Stimulated activated CD4-positive, alpha-beta T cell treated with anti-CD3 and anti-CD28 coated beads, Interleukin-1b, Interleukin-23, amount 100 ng/mL, for 24 hours (primary cell): ENCODE measurements around the gene MECP2.

ENCODE experiments used
- DNase-seq, 4 experiments: peaks; one replicate each; pipeline ENCODE4 v3.0.0-alpha.2; 2020; ENCODE audit warnings: low read depth in 4 of 4, low spot score in 1 of 4

MECP2 gene

DNA sequence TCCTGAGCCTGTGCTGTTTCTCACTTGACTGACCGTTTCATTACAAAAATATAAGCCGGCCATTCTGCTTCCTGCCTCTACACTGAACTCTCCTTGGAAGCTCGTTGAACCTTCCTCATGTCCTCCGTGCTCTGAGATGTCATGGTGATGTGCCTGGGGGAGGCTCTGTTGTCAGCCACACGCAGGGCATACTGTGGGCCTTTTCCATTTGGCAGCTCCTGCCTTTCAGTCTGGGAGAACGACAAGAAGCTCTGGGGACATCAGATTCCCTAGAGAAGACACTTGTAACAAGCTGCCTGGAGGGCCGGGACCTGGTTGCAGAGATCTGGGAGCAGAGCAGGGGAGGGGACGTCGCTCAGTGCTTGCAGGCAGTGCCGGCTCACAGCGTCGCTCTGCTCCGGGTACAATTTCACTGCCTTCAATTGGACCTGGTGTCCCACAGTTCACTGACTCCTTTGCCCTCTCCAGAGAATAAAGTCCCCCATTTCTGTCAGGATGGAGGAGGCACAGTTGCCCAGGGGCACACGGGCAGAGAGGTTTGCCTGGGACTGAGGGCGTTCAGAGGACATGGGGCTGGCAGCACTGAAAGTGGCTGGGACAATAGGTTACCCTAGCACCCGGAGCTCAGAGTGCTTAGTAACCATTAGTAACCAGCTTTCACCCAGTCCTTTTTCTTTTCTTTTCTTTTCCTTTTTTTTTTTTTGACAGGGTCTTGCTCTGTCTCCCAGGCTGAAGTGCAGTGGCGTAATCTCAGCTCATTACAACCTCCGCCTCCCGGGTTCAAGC lies 19.1 kb upstream of the MECP2 start:
- DNase-seq, result no peak

DNA sequence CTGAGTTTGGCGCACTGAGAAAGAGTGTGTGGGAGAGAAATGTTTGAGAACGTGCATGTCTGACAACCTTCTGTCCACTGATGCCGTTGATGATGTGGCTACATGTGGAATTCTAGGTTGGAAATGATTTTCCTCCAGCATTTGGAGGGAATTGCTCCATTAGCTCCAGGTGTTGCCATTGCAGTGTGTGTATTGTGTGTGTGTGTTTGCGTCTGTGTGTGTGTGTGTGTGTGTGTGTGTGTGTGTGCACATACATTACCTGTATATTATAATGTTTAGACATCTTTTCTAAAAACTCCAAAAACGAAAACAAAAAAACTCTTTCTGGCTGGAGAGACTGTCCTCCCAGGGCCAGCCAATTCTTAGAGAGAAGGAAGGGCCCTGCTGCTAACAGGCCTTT lies 18.2 kb upstream of the MECP2 start:
- no peak for DNase-seq

DNA sequence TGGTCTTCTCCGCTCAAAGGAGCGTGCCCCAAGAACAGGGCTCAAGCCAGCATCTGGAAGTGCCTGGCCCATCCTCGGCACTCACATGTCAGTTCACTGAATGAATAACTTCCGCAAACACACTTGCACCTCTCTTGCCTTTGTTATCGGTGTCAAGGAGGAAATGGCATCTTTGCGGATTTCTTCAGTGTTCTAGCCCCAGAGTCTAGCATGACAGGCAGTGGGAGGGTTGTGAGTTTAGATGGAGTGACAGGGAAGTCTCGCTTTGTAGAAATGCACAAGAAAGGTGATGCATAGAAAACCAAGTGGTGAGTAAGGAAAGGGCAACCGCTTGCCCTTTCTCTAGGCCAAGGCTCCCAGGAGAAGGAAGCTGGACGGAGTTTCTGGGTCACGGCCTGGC lies 17.6 kb upstream of the MECP2 start:
- DNase-seq, result no peak

DNA sequence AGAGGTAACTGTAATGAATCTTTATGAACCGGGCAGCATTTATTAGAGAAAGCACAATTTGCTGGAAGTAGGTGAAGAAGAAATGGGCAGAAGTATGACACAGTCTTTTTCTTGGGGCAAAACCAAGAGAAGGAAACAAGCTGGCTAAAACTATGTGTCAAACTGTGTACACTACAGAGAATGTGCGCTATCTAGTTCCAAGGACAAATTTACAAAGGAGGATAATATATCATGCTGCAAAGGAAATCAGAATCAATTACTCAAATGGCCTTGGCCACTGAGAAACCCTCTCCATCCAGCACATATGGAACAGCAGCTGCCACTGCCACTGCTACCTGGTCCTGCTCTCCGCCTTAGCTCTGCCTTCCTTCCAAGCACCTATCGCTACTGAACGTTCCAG lies 17.1 kb upstream of the MECP2 start:
- no peak for DNase-seq

DNA sequence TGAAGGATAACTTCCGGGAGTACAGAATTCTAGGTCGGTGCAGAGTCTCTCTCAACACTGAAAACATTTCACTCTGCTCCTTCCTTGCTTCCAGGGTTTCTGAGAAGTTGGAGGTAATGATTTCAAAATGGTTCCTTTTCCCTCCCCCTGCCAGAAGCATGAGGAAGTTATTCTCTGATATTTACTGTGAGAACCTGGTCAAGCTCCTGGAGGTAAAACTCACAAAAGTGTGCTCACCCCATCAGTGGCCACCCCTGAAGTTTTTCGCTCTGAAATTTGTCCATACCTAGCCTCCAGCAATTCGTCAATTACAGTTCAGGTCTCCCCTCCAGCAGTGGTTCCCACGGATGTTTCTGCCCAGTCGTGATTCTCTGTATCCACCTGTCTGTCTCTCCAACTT lies 16.2 kb upstream of the MECP2 start:
- DNase-seq, result no peak

DNA sequence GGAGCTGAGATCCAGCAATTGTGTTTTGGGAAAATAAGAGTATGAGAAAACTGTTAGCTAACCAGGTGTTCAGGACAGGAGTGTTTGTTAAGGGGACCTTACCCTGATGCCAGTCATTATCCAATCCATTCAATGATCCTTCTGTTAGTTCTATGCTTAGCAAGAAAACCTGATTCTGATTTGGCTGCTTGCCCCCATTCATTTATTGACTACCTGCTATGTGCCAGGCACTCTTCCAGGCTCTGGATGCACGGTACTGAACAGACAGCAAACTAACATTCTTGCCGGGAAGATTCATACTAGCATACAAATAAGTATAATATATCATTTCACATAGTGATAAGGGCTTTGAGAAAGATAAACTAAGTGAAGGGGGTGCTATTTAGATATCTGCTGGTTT lies 1.0 kb upstream of the MECP2 start:
- DNase-seq, result no peak

DNA sequence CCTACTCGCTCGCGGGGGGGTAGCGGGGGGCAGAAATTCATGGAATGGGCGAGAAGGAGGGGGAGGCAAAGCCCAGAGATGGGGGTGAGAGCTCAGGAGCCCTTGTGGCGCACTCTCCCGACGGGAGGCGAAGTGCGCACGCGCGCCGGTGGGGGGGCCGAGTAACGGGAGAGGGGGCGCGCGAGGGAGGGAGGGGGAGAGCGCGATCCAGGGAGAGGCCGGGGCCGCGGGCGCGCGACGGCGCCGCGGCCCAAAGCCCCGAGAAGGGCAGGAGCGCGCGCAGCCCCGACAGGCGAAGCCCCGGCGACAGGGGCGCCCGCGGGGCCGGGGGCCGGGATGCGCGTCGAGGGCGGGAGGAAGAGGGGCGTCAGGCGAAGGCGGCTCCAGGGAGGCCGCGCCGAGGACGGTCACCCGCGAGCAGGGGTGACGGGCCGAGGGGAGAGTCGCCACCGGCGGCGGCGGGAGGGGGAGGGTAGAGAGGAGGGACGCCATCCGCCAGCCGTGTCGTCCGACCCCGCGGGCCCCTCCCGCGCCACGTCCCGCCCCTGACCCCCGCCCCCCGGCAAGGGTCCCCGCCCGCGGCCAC lies 421 bp downstream of the MECP2 start:
- DNase-seq, result peak; percentile 23 to 55 (median 40)

DNA sequence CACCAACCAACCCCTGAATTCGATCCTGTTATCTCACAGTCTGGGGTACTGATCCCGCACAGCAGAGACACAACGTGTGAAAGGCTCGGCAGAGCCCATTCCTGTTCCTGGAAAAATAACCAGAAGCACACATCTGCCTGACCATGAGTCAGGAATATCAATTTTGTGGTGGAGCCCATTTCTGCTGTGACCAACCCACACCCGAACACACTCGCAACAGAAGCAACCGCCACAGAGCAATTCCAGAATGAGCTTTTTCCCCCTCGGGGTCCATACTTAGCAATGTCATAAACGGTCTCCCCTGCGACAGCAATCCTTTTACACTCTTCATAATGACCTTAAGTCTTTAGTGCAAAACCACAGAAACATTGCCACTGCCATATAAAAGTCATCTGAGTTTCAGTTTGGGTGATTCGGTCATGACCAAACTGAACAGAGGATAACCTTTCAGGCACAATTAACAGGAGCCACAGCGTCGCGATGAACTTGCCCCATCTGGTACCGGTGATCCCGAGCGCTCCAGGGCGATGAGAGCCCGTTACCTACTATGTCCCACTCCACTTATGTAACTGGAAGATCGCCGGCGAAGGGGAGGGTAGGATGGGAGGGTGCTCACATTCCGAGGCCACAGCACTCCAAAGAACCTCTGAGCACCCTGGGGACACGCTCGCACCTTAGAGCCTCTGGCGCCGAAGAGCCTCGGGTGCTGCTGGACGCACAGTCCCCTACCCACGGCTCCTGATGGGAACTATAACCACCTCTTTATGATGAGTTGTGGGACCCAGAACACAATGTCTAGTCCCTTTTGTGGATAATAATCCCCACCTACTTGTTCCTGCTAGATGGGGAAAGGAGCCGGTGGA lies 1.1 kb downstream of the MECP2 start:
- DNase-seq, result no peak

DNA sequence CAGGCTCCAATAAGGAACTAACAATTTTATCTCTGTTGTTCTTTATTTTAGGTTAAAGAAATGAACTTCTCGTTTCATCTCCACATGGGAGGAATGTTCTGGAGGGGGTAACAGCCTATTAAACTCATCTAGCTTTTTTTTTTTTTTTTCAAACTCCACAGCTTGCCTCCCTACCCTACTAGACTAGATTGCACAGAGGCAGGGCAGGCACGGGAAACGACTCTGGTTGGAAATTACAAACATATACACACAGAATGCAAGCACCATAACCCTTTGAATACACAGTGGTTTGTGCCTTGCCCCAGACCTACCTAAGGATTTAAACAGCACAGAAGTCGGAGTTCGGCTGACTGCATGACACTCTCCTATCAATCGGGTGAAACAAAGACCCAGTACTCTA lies 2.7 kb downstream of the MECP2 start:
- DNase-seq, result no peak

DNA sequence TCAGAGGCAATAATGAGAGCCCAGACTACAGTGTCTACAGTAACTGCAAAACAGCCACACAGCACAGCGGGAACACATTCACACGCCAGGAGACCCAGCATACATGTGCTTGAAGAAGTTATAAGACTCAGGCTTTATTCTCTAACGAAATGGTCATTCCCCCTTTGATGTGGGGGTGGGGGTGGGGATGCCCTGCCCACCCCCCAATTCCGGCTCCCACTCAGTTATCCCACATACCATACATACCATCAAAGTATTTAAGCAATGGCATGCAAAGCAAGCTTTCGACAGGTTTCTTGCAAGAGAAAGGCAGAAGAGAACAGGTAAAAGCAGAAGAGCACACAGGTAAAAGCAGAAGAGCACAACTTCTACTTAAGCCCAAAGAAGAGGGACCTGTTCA lies 3.6 kb downstream of the MECP2 start:
- no peak for DNase-seq

DNA sequence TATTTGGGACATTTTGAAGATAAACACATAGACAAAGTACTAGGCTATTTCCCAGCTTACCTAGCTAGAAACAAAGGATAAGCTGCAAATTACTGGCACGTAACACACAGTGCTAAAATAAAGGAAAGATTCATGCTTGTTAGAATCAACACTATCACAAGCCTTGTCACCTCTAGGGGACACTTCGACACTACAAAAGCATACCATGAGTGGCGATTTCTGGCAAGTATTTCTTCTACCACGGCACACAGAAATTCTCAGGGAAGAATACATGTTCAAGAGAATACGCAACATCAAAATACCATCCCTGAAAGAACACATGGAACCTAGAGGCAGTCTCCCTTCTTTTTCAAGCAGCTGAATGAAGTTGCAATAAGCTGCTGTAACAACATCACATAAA lies 5.1 kb downstream of the MECP2 start:
- no peak for DNase-seq

DNA sequence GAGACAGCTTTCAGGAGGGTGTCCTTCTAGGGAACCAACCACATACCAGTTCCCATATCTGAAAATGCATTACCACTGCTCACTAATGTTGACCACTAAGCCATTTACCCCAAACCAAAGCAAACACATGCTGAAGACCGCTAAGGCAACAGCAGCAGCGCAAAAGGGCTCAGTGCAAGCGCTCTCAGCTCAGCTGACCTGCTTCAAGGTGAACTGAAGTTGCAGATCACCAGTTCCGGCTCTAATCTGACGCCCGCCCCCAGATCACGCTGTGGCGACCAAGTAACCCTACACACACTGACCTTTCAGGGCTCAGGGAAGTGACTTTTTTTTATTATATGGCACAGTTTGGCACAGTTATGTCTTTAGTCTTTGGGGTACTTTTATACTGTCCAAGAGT lies 5.8 kb downstream of the MECP2 start:
- DNase-seq, result no peak

DNA sequence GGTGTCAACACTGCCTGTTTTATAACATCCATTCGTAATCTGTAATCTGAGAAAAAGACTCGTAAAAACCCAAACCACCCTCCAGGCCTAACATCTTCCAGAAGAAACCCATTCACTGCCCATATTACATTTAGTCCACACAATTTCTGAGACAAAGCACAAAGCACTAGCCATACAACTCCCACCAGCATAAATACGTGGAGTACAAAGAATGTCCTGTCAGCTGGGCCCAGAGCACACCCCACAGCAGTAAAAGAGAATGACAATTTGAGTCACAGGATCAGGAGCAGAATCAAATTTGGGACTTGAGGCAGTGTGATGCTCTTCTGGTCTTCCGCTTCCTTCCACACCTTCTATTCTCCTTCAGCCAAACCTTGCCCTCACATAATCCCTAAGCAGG lies 6.8 kb downstream of the MECP2 start:
- DNase-seq, result no peak

DNA sequence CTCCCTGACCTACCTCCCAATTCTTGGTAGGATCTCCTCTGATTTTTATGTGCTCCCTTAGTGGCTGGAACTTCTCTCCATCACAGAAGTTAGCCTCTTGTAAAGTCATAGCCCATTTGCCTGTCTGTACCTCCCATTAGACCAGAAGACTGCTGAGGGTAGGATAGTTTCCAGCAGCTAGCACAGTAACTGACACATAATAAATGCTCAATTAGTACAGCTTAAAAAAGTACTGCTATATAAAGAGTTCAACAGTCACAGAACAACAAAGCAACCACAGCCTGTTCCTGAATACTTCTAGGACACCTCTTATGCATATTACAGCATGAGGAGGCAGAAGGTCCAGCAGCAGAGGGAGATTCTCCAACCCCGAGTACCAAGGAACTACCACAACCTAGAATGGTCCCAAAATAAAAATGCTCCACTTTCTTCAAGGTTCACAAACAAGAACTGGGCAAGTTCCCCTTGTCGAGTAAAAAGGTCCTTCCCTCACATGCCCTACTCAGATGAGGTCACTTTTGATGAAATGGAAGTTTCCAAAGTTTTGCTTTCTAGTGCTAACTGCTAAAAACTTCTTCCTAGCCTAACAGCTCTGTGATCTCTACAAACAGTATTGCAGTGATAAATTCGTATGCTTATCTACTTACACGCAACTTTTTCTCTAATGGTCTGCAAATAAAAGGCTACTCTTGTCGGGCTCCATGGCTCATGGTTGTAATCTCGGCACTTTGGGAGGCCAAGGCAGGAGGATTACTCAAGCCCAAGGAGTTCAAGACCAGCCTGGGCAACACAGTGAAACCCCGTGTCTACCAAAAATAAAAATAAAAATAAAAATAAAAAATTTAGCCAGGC lies 12.8 kb downstream of the MECP2 start:
- DNase-seq, result no peak

DNA sequence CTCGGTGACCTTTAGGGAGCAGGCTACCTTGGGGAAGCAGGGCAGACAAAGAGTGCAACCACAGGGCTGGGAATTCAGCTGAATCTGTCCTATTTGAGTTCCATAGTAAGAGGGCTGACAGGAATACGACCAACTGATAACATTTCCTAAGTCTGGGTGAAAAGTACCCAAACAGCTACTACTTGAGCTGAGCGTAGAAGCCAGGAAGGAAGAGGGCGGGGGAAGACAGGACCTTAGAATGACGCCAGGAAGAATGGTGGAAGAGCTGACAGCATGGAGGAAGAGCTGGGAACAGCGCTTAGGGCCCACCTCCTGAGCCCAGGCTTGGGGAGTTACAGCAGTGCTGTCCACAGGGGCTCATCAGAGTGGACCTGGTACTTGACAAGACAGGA lies 14.4 kb downstream of the MECP2 start:
- no peak for DNase-seq

DNA sequence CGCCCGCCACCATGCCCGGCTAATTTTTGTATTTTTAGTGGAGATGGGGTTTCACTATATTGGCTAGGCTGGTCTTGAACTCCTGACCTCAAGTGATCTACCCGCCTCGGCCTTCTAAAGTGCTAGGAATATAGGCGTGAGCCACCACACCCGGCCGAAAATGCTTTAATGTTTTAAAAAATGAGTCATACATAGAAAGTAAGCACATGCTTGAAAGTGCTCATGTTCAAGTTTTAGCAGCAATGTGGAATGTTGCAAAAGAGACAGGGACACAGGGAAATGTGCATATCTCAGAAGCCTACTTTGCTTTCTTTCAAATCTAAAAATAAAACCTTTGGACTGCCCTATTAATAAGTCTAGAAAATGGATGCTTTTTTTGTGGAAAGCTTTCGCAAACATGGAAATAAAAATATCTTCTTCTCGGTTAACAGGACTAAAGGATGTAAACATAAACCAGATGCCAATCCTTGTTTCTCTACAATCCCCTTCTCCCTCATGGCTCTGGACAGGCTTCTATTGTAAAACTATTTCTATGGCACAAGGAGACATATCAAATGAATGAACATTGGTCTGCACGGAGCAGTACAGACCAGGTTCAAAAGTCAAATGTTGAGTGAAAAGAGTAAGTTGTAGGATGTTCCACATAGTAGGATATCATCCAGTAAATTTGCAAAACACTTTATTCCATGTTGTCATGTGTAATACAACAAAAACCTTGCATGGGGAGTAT lies 15.0 kb downstream of the MECP2 start:
- DNase-seq, result no peak

DNA sequence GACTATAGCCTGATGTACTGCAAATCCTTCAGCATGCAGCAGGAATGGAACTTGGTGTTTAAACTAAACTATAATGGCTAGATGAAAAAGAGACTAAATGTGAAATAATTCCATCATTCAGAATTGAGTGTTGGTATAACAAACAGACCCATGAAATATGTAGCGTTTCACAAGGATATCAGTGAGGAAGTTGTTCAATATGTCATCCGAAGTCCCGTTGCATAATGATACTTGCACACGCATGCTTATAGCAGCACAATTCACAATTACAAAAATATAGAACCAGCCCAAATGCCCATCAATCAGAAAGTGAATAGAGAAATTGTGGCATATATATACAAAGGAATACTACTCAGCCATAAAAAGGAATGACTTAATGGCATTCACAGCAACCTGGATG lies 20.4 kb downstream of the MECP2 start:
- no peak for DNase-seq

DNA sequence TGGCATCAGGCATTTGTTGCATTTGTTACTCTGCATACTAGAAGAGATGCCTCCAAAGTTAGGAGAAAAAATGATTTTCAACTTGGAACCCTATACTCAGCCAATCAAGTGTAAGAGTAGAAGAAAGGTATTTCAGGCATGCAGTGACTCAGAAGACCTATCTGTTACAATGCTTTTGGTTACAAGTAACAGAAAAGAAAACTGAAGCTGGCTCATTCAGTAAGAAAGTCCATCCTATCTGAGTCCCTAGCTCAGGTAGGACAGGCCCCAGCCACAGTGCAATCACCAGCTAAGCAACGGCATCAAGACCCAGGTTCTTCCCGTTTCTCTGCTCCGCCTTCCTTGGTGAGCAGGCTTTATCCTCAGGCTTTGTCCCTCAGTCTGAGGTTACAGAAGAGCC lies 23.3 kb downstream of the MECP2 start:
- no peak for DNase-seq

DNA sequence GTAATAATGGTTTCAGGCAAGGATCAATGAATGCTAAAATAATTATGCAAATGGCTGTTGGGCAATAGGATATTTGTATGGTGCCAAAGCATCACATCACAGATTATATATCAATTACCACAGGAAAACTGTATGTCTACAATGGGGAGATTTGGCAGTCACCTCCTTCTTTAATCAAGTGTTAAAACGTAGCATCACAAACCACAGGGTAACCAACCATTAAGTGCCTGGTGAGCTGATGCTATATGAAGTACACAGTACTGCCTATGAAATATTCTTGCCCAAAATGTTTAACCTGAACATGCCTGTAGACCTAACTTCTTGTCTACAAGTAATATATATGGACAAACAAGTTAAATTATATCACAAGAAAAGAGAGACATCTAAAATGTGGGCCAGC lies 25.3 kb downstream of the MECP2 start:
- no peak for DNase-seq

DNA sequence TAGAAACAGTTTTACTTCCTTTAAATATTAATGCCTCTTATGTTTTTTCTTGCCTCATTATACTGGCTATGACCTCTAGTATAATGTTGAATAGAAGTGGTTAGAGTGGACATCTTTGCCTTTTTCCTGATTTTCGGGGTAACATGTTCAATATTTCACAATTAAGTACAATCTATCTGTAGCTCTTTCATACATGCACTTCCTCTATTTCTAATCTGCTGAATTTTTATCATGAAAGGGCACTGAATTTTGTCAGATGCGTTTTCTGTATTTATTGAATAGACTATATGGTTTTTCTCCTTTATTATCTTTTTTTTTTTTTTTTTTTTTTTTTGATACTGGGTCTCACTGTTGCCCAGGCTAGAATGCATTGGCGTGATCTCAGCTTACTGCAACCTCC lies 29.0 kb downstream of the MECP2 start:
- DNase-seq, result no peak
